Heart left ventricle (tissue), 13 donors: ENCODE measurements around the gene CLCN4.

Experiments
- POLR2A ChIP-seq, 2 donors: fragments of 450-650 bp; IDR thresholded peaks; one replicate each; pipeline ENCODE4 v1.6.1; 2017; ENCODE audit warnings: antibody characterized with exemption in 2 of 2, mild to moderate bottlenecking in 2 of 2, moderate library complexity in 2 of 2
- TF ChIP-seq, protein P1 (sequence below), 12 donors: fragments of 200-600 bp; sonication (generic) in 4 of 12; IDR thresholded peaks; one replicate each; pipeline versions ENCODE4 v1.5.0 to v1.8.0; 2018 to 2022; ENCODE audit warnings: antibody characterized with exemption in 12 of 12, mild to moderate bottlenecking in 5 of 12
- donor health status: ischemic (EF 13 %, LVEDD 7.1; RV severe dilation, severe dysfunction).
- donor health status: DM: no; HTN: yes; CAD: no.
- donor health status: DM: no; HTN: no; CAD: no.
- donor health status: ischemic (EF 25% LVEDD 6.9; RV normal size, moderate dysfunction).
- donor health status: ischemic (EF 25% LVEDD 5.7; RV mildly dilated, moderate dysfunction).
- donor health status: ischemic (EF 35%, LVEDD 5.7; RV mildly dilated, moderate dysfunction).
- donor health status: nonischemic (EF 11% LVEDD 7.7; RV severe dilation, severe dysfunction).
- donor health status: DM: yes; HTN: yes; CAD: no.
- donor health status: PGD.
- donor health status: ischemic (EF 29% LVEDD 5.4; RV normal size, mild dysfunction).
- donor health status: nonischemic (EF 23%, LVEDD 6.1; RV moderate dilation, normal function).

DNA sequence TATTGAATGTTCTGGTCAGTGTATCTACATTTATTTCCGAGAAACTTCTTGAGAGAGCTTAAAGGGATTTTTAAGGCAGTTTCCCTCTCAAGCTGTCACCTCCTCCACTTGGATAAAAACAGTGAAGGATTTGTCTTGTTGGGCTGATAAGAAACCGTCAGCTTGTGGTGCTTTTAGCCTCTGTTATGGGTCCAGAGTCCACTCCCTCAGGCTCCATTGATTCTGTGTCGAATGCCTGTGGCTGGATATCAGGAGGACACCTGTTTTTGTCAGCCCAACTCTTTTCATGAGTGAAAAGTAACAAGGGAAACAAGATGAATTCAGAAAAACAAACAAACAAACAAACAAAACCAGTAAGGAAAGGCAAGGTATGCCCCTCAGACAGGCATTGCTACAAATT is 12.4 kb downstream of the CLCN4 start:
- TF ChIP-seq, protein P1, sequence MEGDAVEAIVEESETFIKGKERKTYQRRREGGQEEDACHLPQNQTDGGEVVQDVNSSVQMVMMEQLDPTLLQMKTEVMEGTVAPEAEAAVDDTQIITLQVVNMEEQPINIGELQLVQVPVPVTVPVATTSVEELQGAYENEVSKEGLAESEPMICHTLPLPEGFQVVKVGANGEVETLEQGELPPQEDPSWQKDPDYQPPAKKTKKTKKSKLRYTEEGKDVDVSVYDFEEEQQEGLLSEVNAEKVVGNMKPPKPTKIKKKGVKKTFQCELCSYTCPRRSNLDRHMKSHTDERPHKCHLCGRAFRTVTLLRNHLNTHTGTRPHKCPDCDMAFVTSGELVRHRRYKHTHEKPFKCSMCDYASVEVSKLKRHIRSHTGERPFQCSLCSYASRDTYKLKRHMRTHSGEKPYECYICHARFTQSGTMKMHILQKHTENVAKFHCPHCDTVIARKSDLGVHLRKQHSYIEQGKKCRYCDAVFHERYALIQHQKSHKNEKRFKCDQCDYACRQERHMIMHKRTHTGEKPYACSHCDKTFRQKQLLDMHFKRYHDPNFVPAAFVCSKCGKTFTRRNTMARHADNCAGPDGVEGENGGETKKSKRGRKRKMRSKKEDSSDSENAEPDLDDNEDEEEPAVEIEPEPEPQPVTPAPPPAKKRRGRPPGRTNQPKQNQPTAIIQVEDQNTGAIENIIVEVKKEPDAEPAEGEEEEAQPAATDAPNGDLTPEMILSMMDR (IDR thresholded peaks at IDR 0.05): no peak
- no peak for TF ChIP-seq POLR2A (IDR thresholded peaks at IDR 0.05)
